COLO668 (cell line): ENCODE results near the gene PANK1.
A peak's percentile ranks its signal among the peaks of the same experiment; 100 is the strongest.

ENCODE experiments used
- DNase-seq: peaks from one replicate; lab custom pipeline; 2025; ENCODE audit not compliant: unreplicated experiment; lab: John Stamatoyannopoulos, UW

PANK1 gene

GRCh38 chr10:89644967-89645741 lies at the start of gene PANK1:
Gene PANK1 (minus strand): TSS chr10:89645242. CDS start chr10:89644891, 351 bp downstream.
- DNase-seq, result peak; percentile 72

GRCh38 chr10:89693176-89693575 lies 48.1 kb upstream of the PANK1 start:
- no peak for DNase-seq

DNA sequence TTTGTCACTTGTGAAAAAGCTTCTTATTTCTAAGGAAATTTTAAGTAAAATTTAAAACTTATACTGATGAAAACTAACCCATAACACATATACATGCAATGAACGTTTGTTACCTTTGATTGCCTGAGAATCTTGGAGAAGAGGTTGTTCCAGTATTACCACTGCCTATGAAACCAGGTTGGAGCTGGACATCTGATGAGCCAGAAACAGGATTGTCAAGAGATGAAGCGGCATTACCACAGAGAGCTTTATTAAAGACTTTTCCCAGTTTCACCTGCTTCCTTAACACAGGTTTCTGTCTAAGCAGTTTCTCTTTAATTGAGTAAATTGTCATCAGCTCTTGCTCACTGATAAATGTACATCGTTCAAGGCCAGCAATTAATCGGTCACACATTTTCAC lies 47.4 kb upstream of the PANK1 start:
- no peak for DNase-seq

- no peak for DNase-seq
Observed at GRCh38 chr10:89690027-89690426, 45.0 kb upstream of the PANK1 start.

GRCh38 chr10:89685936-89686335 lies 40.9 kb upstream of the PANK1 start:
- no peak for DNase-seq

- no peak for DNase-seq
Observed at GRCh38 chr10:89684604-89685003, 39.6 kb upstream of the PANK1 start.

DNA sequence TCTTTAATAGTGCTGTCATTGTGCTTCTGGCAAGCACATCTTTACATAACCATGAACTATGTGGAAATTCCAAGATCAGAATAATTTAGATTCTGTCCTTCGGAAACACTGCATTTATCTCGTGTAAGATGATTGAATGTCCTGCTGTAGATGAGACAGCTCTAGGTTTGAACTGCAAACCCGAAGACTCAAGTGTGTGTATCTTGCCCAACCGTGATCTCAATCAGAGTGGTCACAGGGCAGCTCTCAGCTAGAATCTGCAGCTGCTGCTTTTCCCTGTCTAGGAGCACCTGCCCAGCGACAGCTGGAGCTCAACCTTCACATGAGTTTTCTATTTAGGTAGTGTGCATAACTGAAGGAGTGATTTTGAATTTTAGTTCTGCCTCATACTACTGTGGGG lies 38.8 kb upstream of the PANK1 start:
- DNase-seq, result peak; percentile 16

DNA sequence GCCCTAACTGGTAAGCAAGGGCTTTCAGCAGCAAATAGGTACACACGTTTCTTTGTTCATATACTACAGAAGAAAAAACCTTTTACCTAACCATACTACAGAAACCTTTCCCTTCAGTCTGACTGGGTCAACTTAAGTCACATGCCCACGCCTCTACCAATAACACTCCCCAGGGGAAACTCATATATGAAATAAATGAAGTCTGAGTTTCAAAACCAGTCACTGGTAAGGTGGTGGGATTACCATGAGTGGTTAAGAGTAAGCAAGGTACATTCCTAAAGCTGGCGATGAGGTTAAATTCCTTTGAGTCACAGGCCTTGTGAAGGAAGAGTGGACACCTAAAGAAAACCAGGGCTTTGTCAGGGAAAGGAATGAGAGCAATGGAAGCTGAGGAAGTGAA lies 34.9 kb upstream of the PANK1 start:
- no peak for DNase-seq

- no peak for DNase-seq
Observed at GRCh38 chr10:89677341-89677740, 32.3 kb upstream of the PANK1 start.

DNA sequence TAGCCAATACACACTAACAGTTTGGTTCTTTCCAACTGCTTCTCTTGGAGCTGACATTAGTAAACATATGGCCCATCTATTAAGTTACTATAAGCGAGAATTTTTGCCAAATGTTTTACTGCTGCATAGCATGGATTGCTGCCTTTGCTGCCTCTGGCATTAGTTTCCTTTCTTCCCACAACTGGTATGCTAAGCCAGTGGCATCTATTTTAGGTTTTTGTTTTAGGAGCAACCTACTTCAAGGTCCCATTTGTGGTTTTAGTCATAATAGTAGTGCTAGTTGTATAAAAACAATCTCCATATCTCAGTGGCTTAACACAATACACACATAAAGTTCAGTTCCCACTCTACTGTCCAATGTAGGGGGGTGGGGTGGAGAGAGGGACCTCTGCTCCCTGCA lies 25.9 kb upstream of the PANK1 start:
- DNase-seq, result no peak

DNA sequence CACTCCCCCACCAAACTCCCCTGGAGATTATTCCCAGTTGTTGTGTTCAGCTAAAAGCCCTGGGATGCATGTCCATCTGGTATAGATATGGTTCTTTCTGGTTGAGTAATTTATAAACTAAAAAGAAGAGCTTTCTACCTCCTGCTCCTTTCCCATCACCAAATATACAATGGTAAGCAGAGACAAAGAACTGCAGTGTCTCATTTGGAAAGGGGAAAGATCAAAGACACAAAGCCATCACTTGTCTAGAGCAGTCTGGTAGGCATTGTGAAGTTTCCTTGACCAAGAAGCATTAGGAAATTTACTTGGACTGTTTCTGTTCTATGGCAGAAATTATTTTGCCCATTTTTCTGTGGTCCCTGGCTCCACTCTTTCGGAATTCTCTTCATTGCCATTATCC lies 24.9 kb upstream of the PANK1 start:
- DNase-seq, result no peak

- DNase-seq, result no peak
Observed at GRCh38 chr10:89668386-89669071, 23.5 kb upstream of the PANK1 start.

DNA sequence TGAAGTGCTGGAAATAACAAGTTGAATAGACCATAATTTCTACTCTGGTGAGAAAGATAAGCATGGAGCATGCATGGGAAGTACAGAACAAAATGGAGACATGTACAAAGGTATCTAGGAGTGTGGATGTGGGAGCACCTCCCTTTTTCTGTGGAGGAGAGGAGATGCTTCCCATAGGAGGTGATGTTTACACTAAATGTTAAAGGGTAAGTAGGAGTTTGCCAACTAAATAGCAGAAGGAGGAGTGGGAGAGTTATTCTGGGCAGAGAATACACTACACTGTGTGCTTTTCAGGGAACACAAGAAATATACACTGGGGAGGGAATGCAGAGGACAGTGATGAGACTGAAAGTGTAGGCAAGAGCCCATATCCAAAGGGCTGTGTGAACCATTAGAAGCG lies 21.1 kb upstream of the PANK1 start:
- DNase-seq, result no peak

- DNase-seq, result no peak
Observed at GRCh38 chr10:89665302-89665701, 20.3 kb upstream of the PANK1 start.

DNA sequence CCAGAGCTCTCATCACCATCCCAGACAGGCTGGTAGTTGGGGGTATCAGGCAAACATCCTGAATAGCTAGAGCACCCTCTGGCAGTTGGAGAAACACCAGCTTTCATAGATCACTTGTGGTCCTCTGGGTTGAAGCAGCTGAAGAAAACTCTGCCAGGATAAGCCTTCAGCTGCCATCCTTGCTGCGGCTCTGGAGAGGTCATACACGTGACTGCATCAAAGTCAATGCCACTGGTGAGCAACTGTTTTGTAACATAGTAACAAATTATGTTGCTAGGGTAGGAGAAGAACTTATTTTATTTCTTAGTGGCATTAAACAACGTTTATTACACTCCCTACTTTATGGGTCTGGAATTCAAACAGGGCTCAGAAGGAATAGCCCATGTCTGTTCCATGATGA lies 19.2 kb upstream of the PANK1 start:
- no peak for DNase-seq

DNA sequence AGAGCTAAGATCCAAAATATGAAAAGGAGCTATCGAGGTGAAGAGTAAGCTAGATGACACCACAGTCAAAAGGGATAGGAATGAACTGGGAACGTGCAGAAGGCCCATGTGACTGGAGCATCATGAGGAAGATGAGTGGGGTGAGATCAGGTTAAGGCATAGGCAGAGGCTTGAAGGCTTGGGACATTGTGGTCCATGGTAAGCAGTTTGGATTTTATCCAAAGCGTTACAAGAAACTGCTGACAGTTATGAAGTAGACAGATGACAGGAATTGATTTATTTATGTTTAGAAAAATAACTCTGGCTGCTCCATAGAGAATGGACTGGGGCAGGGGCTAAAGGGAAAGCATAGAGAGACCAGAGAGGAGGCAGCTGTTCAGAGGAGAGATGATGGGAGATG lies 18.1 kb upstream of the PANK1 start:
- DNase-seq, result no peak

DNA sequence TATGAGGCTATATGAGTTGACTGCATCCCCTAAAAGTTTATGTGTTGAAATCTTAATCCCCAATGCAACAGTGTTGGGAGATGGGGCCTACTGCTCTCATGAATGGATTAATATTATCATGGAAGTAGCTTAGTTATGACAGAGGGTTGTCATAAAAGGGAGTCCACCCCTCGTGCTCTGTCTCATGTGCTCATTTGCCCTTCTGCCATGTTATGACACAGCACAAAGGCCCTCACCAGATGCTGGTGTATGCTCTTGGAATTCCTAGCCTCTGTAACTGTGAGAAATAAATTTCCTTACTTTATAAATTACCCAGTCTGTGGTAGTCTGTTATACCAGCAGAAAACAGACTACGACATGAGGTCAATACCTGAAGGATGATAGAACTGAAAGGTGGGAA lies 17.6 kb upstream of the PANK1 start:
- no peak for DNase-seq

DNA sequence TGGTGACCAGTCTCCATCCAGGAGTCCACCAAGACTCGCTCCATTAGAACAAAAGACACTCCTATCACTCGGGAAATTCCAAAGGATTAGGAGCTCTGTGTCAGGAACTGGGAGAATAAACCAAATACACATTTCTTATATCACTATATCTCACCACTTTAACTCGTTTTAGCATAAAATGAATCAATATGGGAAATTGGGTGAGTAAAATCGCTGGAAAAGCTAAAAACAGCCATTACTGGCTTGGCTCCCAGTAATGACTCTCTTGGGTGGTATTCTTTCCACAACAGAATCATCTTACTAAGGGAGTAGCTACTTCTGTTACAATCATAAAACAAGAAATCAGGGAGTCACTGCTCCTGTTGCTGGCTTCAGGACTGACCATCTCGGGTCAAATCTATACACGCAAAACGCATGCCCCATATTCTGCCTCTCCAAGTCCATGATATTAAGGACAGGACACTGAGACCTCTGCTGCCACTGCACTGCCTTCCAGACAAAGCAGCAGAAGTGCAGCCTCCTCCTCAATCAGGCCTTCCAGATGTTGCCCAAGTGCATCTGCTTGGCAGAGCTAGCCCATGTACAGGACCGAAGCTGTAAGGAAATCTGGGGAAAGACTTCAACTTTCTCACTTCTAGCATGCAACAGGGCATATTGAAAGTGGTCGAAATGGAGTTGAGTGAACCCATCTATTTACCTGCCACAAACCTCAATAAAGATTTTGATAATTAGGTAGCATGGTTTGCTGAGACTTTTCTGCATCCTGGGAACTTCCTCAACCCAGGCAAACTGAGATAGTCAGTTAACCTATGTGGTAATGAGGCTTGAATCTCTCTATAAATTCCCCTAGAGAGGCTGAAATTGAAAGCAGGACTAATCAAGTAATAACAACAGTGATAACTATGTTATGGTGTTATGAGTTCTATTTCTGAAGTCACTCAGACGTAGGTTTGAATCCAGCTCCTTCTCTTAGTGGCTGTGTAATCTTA lies 14.4 kb upstream of the PANK1 start:
- DNase-seq, result no peak

- DNase-seq, result no peak
Observed at GRCh38 chr10:89657302-89657701, 12.3 kb upstream of the PANK1 start.

DNA sequence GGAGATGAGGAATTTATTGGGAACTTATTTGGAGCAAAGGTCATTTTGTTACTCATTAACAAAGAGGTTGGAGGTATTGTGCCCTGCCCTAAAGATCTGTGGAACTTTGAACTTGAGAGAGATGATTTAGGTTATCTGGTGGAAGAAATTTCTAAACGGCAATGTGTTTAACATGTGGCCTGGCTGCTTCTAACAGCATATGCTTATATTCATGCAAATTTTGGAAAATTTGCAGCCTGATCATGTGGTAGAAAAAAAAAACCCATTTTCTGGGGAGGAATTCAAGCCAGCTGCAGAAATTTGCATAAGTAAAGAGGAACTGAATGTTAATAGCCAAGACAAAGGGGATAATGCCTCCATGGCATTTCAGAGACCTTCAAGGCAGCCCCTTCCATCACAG lies 10.7 kb upstream of the PANK1 start:
- DNase-seq, result no peak

DNA sequence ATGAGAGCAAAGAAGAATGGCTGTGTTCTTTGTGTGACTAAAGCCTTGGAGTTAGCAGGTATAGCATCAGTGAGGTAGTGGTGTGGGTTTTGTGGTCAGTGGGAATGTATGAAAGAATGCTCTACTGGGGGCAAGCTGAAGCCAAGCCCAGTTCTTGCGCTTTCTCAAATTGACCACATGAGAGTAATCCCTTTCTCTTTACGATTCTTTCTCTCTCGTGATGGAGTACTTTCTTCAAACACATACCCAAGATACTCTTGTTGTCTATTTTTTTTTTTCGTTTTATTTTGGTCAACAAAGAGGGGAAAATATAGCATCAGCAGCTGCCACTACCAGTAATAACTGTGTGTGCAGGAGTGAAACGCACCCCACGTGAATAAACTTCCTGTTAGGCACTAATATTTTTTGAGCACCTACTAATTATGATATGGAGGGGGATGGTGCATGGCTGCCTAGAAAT lies 8.4 kb upstream of the PANK1 start:
- DNase-seq, result no peak
